HEK293T (cell line): Measurements from ENCODE around the gene TMEM120A.
A peak's percentile ranks its signal among the peaks of the same experiment; 100 is the strongest.

Experiments used
- CTCF ChIA-PET: fragments of 350-600 bp; formaldehyde crosslinking; extraction: SDS; loops from one replicate; lab custom pipeline; 2021; ENCODE audit warnings: antibody characterized with exemption, inconsistent platforms; lab: Yijun Ruan, JAX
- POLR2A ChIA-PET: fragments of 350-600 bp; formaldehyde crosslinking; extraction: SDS; loops from one replicate; lab custom pipeline; 2020; ENCODE audit warnings: antibody characterized with exemption, inconsistent platforms; lab: Yijun Ruan, JAX
- DNase-seq: peaks from one replicate; pipeline ENCODE4 v3.0.0; 2012; ENCODE audit warnings: mixed read lengths; ENCODE audit errors: extremely low spot score
- ARNT ChIP-seq: fragments of 450-650 bp; IDR thresholded peaks from 2 replicates; pipeline ENCODE4 v1.6.1; 2017; ENCODE audit warnings: mild to moderate bottlenecking
- BHLHE40 ChIP-seq: fragments of 450-650 bp; IDR thresholded peaks from 2 replicates; pipeline ENCODE4 v1.6.1; 2016; ENCODE audit warnings: mild to moderate bottlenecking, moderate library complexity, borderline replicate concordance
- CTBP1 ChIP-seq: fragments of 450-650 bp; IDR thresholded peaks from 2 replicates; pipeline ENCODE4 v1.6.1; 2016; ENCODE audit warnings: borderline replicate concordance
- ELF4 ChIP-seq: fragments of 450-650 bp; IDR thresholded peaks from 2 replicates; pipeline ENCODE4 v1.6.1; 2017; ENCODE audit warnings: antibody characterized with exemption
- FOXA1 ChIP-seq: fragments of 450-650 bp; IDR thresholded peaks from 2 replicates; pipeline ENCODE4 v1.6.1; 2016; ENCODE audit warnings: mild to moderate bottlenecking
- FOXK2 ChIP-seq: fragments of 450-650 bp; IDR thresholded peaks from 2 replicates; pipeline ENCODE4 v1.6.1; 2016; ENCODE audit warnings: mild to moderate bottlenecking
- FOXM1 ChIP-seq: fragments of 450-650 bp; IDR thresholded peaks from 2 replicates; pipeline ENCODE4 v1.6.1; 2017; ENCODE audit warnings: mild to moderate bottlenecking, borderline replicate concordance
- HDGF ChIP-seq: fragments of 450-650 bp; IDR thresholded peaks from 2 replicates; pipeline ENCODE4 v1.6.1; 2017; ENCODE audit warnings: antibody characterized with exemption, borderline replicate concordance
- L3MBTL2 ChIP-seq: fragments of 450-650 bp; conservative IDR thresholded peaks from 2 replicates; pipeline ENCODE4 v1.6.1; 2016; ENCODE audit warnings: mild to moderate bottlenecking
- LEF1 ChIP-seq: fragments of 450-650 bp; IDR thresholded peaks from 2 replicates; pipeline ENCODE4 v1.6.1; 2017; ENCODE audit warnings: mild to moderate bottlenecking, borderline replicate concordance
- NFRKB ChIP-seq: fragments of 450-650 bp; IDR thresholded peaks from 2 replicates; pipeline ENCODE4 v1.6.1; 2016; ENCODE audit warnings: mild to moderate bottlenecking, moderate library complexity
- SP1 ChIP-seq: fragments of 450-650 bp; IDR thresholded peaks from 2 replicates; pipeline ENCODE4 v1.6.1; 2017
- SUZ12 ChIP-seq: fragments of 450-650 bp; IDR thresholded peaks from 2 replicates; pipeline ENCODE4 v1.6.1; 2016; ENCODE audit warnings: mild to moderate bottlenecking
- TARDBP ChIP-seq: fragments of 450-650 bp; IDR thresholded peaks from 2 replicates; pipeline ENCODE4 v1.6.1; 2016
- ZNF384 ChIP-seq: fragments of 450-650 bp; IDR thresholded peaks from 2 replicates; pipeline ENCODE4 v1.6.1; 2016
- TF ChIP-seq, protein P1 (sequence below): fragments of 450-650 bp; IDR thresholded peaks from 2 replicates; pipeline ENCODE4 v1.6.1; 2016

Gene TMEM120A

DNA sequence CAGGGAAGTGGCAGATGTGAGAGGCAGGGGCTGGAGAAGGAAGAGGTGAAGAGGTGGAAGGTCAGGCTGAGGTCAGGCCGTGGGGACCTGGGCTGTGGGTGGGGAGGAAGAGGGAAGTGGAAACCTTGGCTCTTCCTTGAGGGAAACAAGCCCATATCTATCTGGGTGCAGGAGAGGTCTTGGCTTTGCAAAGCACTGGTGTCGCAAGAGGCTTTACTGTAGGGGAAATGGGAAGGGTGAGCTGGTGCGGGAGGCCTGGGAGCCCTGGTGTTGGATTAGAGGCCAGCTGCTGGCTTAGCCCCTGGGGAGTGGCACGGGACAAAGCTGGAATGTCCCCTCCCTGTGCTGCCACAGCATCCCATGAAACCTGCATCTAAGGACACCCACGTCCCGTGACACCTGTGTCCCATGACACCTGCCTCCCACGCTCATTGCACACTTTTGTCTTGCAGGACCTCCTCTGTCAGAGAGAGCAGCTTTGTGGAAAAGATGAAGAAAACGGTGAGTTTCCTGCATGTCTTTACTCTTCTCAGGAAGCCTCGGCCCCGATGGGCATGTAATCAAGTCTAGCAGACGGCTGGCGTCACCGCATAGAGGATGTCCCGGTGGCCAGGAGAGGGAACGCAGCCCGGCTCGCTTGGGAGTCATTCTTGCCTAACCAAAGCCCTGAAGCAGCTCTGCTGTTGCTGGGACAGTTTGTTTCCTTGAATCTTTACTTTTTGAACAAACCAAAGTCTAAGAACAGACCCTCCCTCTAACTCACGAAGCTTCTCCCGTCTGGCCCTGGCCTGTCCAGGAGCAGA is 22.2 kb downstream of the TMEM120A start:
- ChIA-PET POLR2A (interaction anchor here (1.9 kb wide), 1 partner anchor 75 kb away, joined by 6 read pairs; the partner anchor contains the start of genes MDH2 and STYXL1), CTCF (no interaction called here)
- peak; percentile 39 for DNase-seq
- TF ChIP-seq SP1: no peak
- no peak for TF ChIP-seq TARDBP
- no peak for TF ChIP-seq LEF1
- no peak for TF ChIP-seq BHLHE40
- no peak for TF ChIP-seq FOXA1

DNA sequence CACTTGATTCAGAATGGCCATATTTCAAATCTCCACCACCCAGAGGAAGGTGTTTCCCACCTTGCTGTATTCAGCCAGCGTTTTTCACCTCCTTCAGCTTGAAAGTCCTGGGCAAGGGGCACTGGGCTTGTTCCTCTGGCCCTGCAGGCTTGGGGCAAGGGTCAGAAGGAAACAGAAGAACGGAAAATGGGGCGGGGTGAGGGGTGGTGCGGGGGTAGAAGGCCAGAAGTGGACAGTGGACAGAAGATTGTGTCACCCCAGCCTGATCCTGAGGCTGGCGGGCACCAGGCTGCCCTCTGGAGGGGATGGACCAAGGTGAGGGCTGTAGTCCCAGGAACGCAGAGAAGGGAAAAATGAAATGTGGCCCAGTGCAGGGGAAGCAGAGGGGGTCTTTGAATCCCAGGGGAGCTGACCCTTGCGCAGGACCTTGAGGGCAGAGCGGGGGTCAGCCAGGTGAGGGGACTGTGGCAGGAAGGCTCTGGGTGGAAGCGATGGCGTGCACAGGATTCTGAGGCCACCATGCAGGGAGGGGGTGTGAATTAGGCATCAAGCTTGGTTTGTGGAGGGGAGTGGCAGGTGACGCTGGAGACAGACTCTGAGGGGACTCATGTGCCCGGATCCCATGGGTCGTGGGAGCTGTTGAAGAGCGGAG is 23.0 kb downstream of the TMEM120A start:
- ChIA-PET CTCF (no interaction called here), POLR2A (interaction anchor here (1.9 kb wide), 1 partner anchor 76 kb away, joined by 6 read pairs; the partner anchor contains the start of genes MDH2 and STYXL1)
- no peak for DNase-seq
- TF ChIP-seq CTBP1 (no peak), ELF4 (no peak), FOXK2 (no peak), L3MBTL2 (no peak), FOXM1 (no peak), TARDBP (no peak), NFRKB (no peak), BHLHE40 (no peak), ARNT (no peak), SP1 (no peak), ZNF384 (no peak), FOXA1 (no peak), SUZ12 (no peak), HDGF (no peak)

DNA sequence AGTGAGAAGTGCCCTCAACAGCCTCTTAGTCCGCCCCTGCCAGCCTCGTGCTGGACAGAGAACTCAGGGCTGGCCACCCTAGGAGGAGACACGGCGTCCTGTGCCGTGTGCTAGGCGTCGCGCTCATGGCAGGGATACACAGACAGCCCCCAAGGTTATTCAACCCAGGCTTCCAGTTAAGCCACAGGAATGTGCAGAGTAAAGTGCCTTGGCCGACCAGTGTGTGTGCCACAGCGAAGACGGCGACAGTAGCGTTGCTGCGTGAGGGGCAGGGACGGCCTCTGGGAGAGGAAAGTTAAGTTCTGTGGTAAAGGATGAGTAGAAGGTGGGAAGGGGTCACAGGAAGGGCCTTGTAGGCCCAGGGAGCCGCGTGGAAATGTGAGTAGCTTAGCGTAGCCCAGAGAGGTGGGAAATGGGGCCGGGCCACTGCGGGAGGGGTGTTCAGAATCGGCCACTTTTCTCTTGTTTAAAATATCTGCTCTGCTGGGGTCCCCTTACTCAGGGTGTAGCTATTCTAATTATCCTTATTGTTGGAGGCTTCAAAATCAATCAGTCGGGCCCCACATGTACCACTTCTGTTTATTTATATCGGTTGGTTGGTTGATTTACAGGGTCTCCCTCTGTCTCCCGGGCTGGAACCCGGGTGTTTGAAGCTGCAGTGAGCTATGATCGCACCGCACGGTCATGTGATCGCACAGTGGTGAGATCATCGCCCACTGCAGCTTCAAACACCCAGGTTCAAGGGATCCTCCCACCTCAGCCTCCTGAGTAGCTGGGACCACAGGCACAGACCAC is 24.5 kb downstream of the TMEM120A start:
- DNase-seq: no peak
- POLR2A ChIA-PET: interaction anchor here (1.0 to 1.9 kb wide), 5 partner anchors 10 to 78 kb away, joined by 3 to 8 read pairs (median 6); partner anchors contain the start of genes MDH2, POR and STYXL1
- TF ChIP-seq HDGF: no peak
- TF ChIP-seq ARNT: no peak
- no peak for TF ChIP-seq LEF1
- no peak for TF ChIP-seq NFRKB
- no peak for TF ChIP-seq ZNF384
- TF ChIP-seq SUZ12: no peak
- CTCF ChIA-PET: interaction anchor here (0.9 kb wide), 1 partner anchor 22 kb away, joined by 3 read pairs; no protein-coding TSS in a partner anchor

DNA sequence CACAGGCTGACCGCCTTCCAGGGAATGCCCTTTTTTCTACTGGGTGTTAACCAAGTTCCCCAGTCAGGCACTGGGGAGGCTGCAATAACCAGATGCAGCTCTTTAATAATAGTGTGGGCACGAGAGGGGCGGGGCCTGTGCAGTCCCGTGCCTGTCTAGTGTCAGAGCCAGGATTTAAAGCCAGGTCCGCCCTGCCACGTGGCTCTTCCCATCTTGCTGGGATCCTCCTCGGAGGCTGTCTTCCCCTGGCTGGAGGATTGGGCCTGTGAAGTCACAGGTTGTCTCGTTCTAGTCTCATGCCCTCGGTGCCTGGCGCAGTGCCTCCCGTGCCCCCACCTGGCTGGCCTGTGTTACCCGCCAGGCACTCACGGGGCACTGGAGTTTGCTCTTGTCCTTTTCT is 25.2 kb downstream of the TMEM120A start:
- POLR2A ChIA-PET: no interaction called here
- DNase-seq: no peak
- CTCF ChIA-PET: no interaction called here
- TF ChIP-seq ELF4 (no peak), SP1 (no peak), CTBP1 (no peak), FOXK2 (no peak), SUZ12 (no peak)

DNA sequence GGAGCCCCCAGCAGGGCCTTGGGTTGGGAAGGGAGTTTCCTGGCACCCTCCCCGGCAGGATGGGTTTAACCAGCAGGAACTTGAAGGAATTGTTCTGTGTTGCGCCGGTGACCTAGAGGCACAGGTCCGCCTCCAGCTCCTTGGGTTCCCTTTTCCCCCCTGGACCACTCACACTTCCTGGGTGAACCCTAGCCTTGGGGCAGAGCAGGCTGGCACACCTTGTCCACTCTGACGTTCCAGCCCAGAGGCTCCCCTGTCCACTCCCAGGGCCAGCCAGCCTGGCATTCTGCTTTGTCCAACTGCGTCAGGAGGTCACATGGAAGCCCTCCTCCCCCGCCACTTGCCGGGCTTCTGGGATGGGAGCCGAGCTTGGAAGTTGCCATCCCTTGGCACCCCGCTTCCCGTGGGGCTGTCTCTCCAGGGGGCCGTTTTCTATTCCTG is 25.8 kb downstream of the TMEM120A start:
- no peak for TF ChIP-seq ELF4
- TF ChIP-seq CTBP1: no peak
- TF ChIP-seq LEF1: no peak
- TF ChIP-seq, protein P1, sequence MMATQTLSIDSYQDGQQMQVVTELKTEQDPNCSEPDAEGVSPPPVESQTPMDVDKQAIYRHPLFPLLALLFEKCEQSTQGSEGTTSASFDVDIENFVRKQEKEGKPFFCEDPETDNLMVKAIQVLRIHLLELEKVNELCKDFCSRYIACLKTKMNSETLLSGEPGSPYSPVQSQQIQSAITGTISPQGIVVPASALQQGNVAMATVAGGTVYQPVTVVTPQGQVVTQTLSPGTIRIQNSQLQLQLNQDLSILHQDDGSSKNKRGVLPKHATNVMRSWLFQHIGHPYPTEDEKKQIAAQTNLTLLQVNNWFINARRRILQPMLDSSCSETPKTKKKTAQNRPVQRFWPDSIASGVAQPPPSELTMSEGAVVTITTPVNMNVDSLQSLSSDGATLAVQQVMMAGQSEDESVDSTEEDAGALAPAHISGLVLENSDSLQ: no peak
- TF ChIP-seq HDGF: no peak
- TF ChIP-seq ZNF384: no peak
- no peak for TF ChIP-seq ARNT
- no peak for TF ChIP-seq SP1
- no peak for TF ChIP-seq TARDBP
- no peak for TF ChIP-seq FOXA1
- TF ChIP-seq FOXM1: no peak
- TF ChIP-seq BHLHE40: no peak
- no peak for TF ChIP-seq FOXK2
- no peak for TF ChIP-seq L3MBTL2
- TF ChIP-seq SUZ12: no peak
- POLR2A ChIA-PET: no interaction called here
- DNase-seq: no peak
- CTCF ChIA-PET: no interaction called here

DNA sequence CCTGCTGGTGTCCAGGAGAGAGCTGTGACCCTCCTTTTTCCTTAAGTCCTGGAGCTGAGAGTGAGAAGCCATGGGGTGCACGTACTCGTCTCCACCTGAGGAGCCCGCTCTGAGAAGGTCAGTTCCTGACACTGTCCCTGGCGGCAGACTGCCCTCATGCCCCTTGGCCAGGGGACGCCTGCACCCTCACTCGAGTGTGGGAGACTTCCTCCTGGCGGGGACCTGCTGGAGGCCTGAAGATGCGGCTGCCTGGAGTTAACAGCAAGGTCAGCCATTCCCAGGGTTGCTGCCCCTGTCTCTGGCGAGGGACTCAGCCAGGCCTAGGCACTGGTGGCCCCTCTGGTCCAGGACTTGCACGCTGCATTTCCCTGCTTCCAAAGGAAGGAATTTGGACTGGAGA is 26.4 kb downstream of the TMEM120A start:
- ChIA-PET POLR2A (no interaction called here), CTCF (no interaction called here)
- TF ChIP-seq ARNT (no peak), FOXA1 (no peak), CTBP1 (no peak), ZNF384 (no peak), FOXK2 (no peak), TARDBP (no peak), BHLHE40 (no peak), NFRKB (no peak)
- TF ChIP-seq, protein P1: no peak
- no peak for DNase-seq
